GM06990 (cell line): ENCODE results near the gene EML5.

Experiments
- DNase-seq: peaks from one replicate; pipeline ENCODE4 v3.0.0-alpha.2; 2011; ENCODE audit not compliant: insufficient read length; ENCODE audit errors: extremely low read depth
- H3K27me3 ChIP-seq: replicated peaks from 2 replicates; pipeline ENCODE4 v1.6.0; 2011; ENCODE audit warnings: low read length; ENCODE audit not compliant: control insufficient read depth, insufficient read depth
- H3K36me3 ChIP-seq: 2 replicates; pipeline ENCODE4 v1.5.1; 2011; ENCODE audit warnings: low read length; ENCODE audit not compliant: control insufficient read depth, insufficient read depth
- H3K4me3 ChIP-seq: replicated peaks from 2 replicates; pipeline ENCODE4 v1.5.1; 2011; ENCODE audit warnings: low read depth, mild to moderate bottlenecking, control low read depth, low read length
- TF ChIP-seq, protein P1 (sequence below): IDR thresholded peaks from 2 replicates; pipeline ENCODE4 v1.5.1; 2011; ENCODE audit warnings: low read length, control low read depth, mild to moderate bottlenecking, inconsistent platforms; ENCODE audit not compliant: insufficient read depth, poor library complexity, severe bottlenecking

Gene EML5

GRCh38 chr14:88613552-88614010 is 179.2 kb downstream of the EML5 start:
- TF ChIP-seq, protein P1, sequence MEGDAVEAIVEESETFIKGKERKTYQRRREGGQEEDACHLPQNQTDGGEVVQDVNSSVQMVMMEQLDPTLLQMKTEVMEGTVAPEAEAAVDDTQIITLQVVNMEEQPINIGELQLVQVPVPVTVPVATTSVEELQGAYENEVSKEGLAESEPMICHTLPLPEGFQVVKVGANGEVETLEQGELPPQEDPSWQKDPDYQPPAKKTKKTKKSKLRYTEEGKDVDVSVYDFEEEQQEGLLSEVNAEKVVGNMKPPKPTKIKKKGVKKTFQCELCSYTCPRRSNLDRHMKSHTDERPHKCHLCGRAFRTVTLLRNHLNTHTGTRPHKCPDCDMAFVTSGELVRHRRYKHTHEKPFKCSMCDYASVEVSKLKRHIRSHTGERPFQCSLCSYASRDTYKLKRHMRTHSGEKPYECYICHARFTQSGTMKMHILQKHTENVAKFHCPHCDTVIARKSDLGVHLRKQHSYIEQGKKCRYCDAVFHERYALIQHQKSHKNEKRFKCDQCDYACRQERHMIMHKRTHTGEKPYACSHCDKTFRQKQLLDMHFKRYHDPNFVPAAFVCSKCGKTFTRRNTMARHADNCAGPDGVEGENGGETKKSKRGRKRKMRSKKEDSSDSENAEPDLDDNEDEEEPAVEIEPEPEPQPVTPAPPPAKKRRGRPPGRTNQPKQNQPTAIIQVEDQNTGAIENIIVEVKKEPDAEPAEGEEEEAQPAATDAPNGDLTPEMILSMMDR = no peak
- no peak for DNase-seq
- no peaks in the 10 kb centered on the region for H3K27me3 ChIP-seq

DNA sequence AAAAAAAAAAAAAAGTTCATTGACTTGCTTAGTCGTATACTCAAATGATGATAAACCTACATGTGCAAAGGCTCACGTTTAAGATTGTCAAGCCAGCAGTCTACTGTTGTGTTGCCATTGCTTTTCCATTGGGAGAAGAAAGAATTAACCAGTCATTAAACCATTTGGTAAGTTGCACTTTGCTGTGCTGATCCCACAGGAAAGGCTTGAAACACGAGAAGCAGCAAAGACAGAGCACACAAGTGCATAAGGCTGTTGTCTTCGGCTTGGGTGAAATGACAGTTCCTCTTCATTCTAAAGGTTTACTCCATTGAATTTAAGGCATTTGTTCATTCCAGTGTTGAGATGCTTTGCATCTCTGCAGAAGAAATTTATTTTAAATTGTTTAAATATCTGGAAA is 179.8 kb downstream of the EML5 start:
- TF ChIP-seq, protein P1 = no peak
- no peak overlapping the region for H3K4me3 ChIP-seq
- H3K27me3 ChIP-seq = no peaks in the 10 kb centered on the region
- DNase-seq = no peak
- H3K36me3 ChIP-seq = peaks cover 3% of the 10 kb centered on the region

More at GRCh38 chr14:88613552-88614010, 179.2 kb downstream of the EML5 start:
- no peak overlapping the region for H3K4me3 ChIP-seq
- peaks cover 3% of the 10 kb centered on the region for H3K36me3 ChIP-seq

DNA sequence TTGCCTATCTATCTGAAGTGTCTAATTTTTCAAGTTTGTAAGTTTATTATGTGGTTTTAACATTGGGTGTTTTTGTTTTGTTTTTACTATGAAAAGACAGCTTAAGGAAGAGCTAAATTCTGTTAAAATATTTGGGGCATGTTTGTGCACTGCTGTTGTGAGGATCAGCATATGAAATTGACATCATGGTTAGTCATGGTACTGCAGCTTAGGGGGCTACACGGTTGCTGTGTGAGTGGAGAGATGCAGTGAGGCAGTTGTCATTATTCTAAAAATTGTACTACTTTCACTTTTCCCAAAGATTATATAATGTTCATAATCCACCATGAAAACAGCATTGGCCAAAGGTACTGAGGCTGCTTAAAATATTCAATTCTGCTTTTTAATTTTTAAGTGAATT is 180.9 kb downstream of the EML5 start:
- Histone ChIP-seq H3K4me3 (no peak overlapping the region), H3K27me3 (no peaks in the 10 kb centered on the region), H3K36me3 (peaks cover 10% of the 10 kb centered on the region)
- DNase-seq = no peak
- TF ChIP-seq, protein P1 = no peak

GRCh38 chr14:88607829-88608228 is 184.9 kb downstream of the EML5 start:
- Histone ChIP-seq H3K4me3 (no peak overlapping the region), H3K36me3 (peaks cover 12% of the 10 kb centered on the region), H3K27me3 (no peaks in the 10 kb centered on the region)
- DNase-seq = no peak
- TF ChIP-seq, protein P1 = no peak

- Histone ChIP-seq H3K4me3 (no peak overlapping the region), H3K36me3 (peaks cover 12% of the 10 kb centered on the region)
These were observed 187.2 kb downstream of the EML5 start for GRCh38 chr14:88605594-88605993.

More at GRCh38 chr14:88605594-88605993, 187.2 kb downstream of the EML5 start:
- DNase-seq = no peak
- H3K27me3 ChIP-seq = no peaks in the 10 kb centered on the region
- TF ChIP-seq, protein P1 = no peak
